OCI-M2 (cell line): Measurements from ENCODE around the gene PXDN.

ENCODE experiments used
- DNase-seq: peaks from one replicate; lab custom pipeline; 2025; ENCODE audit not compliant: unreplicated experiment; lab: John Stamatoyannopoulos, UW

The PXDN gene

DNA sequence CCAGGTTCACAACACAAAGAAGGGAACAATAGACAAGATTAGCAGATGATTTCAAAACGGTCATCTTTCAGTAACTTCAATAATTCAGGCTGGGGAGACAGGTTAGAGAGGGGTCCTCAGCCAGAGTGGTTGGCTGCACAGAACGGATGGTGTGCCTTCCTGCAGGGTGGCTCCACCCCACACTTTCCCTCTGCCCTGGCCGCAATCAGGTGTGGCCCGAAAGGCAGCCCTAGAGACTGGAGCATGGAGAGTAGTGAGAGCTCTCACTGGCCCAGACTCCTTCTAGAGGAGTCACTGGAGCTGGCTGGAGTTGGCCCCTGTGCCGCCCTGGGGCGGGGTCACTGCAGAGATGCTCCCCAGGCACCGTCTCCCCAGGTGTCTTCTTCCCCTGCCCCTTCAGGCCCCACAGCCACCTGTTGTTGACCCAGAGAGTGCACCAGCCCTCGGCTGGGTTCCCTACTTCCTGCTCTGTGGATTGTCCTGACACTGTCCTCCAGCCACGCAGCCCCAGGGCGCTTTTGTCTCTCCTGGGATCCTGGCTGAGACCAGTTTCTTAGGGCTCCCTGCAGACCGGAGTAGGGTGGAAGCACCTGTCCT, 126.8 kb downstream of the PXDN start:
- no peak for DNase-seq

DNA sequence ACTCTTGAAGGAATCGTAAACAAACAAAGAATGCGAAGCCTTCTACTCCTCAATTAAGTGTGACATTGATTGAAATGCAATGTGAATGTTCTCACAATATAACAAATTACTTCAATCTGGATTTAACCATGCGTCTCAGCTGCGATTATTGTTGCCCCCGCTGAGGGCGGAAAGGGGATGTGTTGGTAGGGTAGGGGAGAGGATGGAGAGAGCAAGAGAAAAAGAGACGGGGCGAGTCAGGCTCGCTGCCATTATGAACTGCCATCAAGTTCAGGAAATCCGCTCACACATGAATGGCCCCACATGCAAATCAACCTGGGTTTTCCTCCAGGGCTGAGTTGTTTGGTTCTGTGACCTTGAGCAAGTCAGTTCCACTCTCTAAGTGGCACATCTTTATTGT, 129.8 kb downstream of the PXDN start:
- no peak for DNase-seq

DNA sequence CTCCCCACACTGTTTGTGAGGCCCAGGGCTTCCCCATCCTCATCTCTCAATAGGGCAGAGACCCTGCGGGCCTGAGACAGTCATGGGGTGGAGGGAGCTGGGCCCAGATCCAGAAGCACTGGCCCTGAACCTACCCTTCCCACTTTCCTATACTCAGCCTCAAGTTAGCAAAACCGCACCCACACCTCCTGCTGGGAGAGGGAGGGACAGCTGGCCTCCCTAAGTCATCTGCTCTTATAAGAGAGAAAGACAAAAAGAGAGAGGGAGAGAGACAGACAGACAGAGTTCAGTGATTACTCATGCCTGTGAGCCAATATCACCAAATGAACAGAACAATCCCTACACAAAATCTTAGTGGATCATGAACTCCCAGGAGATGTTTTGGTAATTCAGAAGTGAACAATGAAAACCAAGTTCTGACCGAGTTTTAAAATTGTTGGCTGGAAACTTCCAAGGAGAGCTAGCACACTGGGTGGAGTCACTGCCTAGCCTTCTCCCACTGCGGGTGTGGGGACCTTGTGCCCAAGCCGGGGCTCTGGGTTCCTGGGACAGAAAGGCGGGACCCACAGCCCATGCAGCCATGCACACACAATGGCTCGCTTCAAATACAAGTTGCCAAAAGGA, 130.5 kb downstream of the PXDN start:
- no peak for DNase-seq

DNA sequence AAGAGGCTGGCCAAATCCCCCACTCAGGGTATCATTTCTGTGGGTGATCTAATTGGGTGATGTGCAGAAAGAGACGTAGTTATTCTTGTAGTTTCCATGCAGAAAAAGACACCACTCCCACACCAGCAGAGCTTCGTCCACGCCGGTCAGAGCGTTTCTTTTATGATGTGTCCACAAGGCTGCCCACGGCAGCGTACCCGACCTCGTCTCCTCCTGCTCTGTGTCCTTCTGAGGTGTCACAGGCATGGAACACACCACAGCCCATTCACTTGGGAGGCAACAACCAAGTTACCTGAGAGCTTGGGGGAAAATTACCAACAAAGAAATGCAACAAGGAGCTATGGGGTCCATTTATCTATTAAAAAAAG, 131.3 kb downstream of the PXDN start:
- no peak for DNase-seq

DNA sequence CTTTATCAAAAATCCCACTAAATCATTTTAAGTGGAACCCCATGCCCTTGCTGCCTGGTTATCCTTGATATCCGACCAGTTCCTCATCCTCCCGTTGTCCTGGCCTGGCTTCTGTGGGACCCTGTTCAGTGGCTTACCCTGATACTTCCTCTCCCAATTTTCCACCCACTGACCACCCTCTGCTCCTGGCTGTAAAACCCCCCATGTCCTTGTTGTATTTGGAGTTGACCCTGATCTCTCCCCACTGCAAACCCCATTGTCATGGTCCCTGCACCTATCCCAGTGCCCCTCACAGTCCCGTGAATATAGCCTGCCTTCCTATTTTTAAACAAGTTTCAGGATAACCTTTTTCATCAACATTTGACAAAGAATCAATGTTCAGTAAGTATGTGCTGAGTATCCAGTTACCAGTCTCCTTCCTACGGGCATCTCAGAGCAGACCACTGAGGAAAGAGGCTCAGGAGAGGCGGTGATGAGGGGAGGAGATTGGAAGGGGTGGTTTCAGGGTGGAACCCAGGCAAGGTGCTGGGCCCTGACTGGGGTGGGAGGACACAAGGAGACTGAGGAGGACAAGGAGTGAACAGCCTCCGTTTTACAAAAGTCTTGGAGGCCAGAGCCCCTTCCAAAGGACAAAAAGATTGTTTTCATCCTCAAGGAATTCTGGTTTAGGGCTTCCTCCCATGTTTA, 131.8 kb downstream of the PXDN start:
- no peak for DNase-seq

DNA sequence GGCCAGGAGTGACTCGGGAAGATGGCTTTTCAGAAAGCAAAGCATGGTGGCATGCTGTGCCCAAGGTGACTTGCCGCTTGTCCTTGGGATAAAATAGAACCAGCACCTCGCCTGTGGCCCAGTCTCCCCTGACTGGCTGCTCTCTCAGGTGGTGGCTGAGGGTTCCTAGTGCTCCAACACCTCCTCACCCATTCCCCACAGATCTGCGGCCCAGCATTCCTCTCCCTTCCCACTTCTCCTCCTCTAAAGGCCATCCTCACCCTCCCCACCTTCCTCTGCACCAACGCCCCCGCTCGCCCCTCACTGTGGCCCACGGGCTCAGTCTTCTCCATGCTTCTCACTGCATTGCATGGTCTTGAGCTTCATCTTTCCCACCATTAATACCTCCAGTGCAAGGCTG, 132.4 kb downstream of the PXDN start:
- no peak for DNase-seq

DNA sequence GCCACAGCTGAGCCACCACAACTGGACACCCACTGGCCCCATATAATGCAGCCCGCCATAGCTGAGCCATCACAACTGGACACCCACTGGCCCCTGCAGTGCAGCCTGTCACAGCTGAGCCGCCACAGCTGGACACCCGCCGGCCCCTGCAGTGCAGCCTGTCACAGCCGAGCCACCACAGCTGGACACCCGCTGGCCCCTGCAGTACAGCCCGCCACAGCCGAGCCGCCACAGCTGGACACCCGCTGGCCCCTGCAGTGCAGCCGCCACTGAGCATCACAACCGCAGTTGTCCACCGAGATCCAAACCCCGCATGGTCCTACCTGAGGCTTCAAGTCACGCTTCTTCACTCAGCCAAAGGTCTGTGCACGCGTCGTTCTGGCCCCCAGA, 134.2 kb downstream of the PXDN start:
- DNase-seq, result no peak

DNA sequence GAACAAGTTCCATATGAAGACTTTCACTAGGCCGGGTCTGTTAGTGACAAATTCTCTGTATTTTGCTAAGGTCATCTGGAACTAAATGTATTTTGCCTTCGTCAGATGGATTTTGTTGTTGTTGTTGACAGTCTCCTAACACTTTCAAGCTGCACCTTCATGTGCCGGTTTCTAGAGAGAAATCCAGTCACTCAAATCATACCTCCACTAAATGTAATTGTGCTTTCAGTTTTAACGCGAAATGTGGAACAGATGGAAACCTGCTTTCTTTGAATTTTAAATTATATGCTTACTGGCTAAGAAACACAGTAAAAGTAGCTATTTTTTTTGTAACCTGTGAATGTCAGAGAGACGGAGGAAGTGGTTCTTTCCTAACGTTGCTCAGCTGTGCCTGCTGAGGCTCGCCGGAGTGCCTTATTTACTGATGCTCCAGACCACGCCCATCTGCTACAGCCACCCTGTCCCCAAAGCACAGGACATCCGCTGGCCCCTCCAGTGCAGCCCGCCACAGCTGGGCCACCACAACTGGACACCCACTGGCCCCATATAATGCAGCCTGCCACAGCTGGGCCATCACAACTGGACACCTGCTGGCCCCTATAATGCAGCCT, 134.7 kb downstream of the PXDN start:
- no peak for DNase-seq

DNA sequence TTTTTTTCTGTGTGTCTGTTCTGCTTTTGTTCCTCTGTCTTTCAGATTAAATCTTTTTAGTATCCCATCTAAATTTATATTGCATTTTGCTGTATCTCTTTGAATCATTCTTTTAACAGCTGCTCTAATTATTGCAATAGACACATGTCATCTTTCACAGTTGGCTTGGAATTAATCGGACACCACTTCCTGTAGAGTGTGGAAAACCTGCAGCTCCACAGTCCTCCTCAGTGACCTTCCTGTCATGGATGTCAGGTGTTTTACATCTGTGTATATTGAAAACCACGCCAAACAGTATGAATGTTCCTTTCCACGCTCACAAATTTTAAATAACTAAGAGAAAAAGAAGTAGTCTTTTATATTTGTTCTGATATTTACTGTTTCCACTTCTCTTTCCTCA, 135.3 kb downstream of the PXDN start:
- no peak for DNase-seq

DNA sequence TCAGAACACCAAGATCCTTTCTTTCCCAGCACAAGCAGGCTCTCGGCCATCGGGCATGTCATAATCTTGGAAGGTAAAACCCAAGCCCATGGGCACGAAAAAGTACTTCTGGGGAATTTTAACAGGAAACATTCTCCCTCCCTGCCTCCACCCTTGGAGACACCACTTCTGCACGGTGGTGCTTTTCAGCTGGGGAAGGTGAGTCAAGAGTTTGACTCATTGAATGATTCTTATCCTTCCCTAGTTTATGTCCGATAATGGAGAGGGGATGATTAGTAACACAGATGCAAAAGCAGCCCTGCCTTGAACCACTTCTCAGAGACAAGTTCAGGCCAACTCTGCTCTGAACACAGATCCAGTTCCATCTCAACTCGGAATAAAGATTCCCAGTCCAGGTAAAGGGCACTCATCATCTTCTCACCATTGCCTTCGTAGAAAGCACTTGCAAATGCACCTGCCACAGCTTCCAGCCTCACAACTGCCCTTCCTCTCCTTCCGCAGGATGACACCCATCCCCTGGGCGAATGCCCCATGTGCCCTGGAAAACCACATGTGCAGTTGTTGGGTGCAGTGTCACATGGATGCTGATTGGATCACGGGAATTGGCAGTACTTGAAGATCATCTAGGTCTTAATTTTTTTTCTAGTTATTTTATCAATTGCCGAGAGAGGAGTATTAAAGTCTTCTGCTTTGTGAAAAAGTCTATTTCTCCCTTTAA, 136.2 kb downstream of the PXDN start:
- DNase-seq, result no peak

DNA sequence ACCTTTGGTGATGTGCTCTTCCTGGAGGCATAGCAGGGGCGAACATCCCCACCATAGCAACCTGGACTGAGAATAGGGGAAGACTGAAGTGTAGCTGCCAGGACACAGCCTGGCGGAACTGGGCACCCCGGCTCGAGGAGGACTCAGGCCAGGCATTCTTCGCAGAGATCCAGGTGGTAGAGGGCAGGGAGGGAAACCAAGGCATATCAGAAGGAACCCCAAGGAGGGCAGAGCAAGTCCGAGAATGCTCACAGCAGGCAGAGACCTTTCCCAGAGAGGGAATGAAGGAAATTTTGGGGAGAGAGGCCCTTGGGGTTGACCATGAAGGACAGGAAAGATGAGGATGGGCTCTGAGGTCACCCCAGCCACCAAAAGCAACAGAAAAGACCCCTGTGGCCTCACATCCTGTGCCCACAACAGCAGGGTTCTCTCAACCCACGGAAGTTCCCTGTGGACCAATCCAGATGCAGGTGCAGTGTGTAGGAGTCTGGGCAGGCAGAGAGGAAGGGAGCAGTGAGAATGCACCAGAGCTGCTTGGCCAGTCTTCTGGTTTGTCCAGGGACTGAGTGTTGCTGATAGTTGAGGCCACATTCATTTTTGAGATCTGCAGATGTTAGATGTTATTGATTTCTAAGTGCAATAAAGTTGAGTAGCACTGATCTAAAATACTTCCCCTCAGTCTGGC, 136.9 kb downstream of the PXDN start:
- no peak for DNase-seq

DNA sequence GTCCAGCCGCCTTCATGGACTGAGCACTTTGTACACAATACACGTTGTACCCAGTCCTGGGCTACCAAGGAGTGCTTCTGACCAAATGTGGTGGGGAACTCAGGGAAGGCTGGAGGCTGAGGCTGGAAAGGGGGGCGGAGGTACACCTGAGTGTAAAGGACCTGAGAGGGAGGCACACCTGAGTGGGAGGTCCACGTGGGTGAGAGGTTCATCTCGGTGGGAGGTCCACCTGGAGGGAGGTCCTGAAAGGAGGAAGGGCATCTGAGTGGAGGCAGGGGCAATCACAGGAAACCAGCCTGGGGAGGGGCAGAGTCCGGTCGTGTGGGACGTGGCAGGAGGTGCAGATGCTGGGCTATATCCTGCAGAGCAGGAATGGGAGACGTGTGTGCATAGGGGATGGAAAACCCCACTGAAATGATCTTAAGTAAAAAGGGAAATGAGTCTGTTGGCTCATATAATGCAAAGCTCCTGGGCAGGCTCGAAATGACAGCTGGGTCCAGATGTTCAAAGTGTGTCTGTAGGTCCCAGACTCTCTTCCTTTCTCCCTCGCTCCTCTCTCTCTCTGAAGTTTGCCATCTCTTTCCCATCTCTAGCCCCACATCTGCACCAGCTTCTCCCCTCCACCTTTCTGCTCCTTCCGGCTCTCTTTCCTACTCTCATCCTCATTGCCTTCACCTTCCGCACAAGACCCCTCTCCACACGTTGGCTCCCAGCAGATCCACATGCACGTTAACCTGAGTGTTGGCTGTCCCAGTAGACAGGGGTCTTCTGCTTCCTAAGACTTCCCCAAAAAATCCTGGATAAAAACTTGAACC, 137.7 kb downstream of the PXDN start:
- DNase-seq, result no peak

DNA sequence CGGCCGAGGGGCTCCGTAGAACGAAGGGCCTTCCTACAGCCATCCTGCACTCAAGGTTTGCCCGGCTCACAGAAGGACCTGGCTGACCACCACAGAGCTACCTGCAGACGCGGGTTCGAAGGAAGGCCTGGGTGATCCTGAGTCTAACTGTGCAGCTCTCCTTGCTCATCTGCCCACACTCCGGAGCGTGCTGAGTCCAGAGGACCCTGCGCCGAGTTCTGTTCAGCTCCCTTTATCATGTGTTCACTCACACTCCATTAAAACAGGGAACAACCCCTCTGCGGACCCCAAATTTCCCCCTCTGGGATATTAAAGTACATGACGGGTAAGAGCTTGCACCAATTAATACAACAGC, 138.3 kb downstream of the PXDN start:
- no peak for DNase-seq

DNA sequence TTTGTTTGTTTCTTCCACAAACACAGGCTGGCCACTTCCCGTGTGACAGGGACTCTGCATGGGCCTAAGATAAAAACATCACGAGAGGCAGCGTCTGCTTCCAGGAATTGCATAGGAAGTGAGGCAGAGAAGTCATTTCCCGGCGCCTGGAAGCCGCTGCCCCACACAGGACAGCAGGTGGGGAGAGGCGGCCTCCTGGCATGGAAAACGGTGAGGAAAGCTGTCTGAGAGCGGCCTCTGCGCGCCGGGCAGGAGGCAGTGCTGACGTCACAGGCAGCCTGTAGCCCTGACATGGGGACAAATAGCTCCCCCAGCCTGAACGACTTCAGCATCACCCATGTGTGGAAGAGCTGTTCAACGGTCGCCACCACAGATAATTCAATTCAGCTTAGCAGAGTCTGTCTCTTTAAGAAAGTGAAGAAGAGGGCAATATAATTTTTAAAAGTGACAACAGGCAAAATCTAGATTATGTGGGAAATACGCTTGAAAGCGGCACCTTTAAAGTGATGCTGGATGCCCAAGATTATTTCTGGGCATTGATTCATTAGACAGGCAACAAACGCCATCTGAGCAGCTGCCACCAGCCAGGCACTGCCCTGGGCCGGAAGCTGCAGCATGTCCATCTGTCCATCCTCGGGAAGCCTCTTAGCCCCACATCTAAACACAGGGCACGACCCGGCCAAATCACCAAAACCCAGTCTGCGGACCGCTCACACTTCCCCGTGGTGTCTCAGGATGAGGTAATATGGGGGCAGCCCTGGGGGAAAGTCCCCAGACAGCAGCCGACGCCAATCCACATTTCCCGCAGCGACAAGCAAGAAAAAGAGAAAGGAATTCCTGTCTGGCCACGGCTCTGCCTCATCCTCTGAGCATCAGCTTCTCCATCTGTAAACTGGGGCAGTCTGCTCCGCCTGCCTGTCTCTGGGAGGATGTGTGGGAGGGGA, 138.9 kb downstream of the PXDN start:
- DNase-seq, result no peak

DNA sequence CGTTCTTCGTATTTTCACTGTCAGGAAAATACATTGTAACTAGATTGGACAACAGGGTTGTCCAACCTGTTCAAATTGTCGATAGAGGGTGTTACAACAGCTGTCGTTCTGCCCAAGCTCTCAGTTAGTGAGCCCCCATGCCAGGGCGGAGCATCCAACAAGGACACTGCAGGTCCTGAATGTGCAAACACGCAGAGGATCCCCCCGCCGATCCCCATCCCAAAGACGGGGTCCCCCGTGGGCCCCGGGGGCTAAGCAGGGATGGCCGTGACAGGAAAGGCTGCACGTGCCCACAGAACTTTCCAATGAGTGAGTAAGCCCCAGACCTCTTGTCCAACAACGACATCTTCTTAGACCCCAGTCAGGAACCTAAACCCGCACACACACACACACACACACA, 140.8 kb downstream of the PXDN start:
- DNase-seq, result no peak

DNA sequence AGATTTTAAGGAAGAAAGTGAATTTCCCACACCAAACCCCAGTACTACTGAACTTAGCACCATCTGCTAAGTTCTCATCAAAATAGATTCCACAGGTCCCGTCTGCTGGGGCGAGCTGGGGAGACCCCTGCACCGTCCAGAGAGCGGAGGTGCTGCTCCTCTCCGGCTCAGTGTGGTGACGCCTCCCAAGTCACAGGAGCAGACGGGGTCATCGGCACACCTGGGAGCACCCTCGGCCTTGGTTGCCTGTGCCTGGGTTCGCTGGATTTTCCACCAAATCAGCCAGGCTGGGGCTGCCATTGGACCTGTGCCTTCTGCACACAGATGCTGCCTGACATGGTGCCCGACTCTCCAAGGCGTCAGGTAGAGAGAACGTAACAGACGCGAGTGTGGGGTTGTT, 141.3 kb downstream of the PXDN start:
- DNase-seq, result no peak

DNA sequence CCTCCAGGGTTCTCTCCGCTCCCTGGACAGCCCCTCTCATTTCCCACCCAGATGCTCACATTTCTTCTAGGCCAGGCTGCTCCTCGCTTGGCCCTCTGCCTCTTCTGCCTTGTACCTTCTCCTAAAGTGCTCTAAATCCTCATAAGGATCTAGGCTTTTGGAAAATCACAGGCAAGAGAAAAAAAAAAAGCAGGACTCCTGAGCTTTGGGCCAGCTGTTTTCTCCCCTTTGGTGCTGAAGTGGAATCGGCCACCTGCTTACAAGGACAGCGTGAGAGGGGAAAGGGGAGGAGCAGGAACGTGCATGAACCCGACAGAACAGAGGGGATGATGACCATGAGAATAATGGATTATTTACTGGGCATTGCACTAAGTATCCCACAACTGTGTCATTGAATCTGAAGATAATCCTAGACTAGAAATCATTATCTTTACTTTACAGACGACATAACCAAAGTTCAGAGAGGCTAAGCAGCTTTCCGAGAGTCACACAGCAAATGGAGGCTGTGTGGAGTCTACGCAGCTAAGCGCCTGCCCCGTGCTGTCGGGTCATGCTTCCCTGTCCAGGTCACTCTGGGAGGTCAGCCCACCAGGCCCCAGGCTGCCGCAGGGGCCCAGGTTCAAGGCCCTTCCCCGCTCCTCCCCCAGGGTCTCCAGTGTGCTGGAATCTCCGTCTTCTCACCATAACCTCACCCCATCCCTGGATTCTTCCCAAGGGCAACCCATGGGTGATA, 141.9 kb downstream of the PXDN start:
- DNase-seq, result no peak

DNA sequence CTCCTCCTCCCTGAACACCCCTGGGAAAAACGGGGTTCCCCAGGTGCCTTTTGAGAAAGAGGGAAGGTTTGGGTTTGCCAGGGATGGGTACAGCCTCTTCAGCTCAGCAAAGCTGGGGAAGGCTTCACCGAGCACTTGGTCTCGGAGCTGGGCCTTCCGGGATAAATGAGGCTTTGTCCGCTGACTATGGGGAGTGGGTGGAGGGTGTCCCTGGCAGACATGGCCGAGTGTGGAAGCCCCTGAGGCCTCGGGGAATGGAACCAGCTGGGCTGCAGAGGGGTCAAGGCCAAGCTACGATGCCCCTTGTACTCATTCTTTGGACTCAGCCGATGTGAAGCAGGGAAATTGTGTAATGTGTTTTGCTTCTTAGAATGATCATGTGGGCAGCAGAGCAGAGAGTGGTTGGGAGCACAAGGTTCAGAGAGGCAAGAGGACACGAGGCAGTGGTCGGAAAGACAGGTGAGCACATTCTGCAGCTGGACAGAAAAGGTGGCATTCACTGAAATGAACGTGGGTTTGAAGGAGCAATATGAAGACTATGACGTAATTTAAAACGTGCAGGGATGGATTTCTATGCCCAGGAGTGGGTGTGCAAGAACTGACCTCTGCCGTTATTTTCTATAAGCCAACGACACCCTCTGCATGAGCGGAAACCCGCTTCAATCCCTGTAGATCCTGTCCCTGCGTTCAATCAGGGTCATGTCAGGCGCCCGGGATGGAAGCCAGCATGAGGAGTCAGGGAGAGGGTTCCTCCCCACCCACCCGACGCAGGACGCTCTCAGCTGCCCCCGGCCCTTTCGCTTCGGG, 142.6 kb downstream of the PXDN start:
- DNase-seq, result no peak
